DND-41 (cell line): Measurements from ENCODE around the gene SPIN3.

ENCODE experiments used
- ATAC-seq: fragments of 200-7000 bp; cut with Tn5 transposase; 3 replicates; pipeline ENCODE4 v1.9.1; 2021; ENCODE audit warnings: low read depth; ENCODE audit not compliant: insufficient read depth
- DNase-seq: peaks from one replicate; pipeline ENCODE4 v3.0.0-alpha.2; 2020
- H2AFZ ChIP-seq: 2 replicates; pipeline ENCODE4 v1.6.0; 2012; ENCODE audit warnings: low read depth, low read length
- H3K27ac ChIP-seq: 2 replicates; pipeline ENCODE4 v1.5.1; 2012; ENCODE audit warnings: low read length, inconsistent platforms
- H3K27me3 ChIP-seq: fragments of 200-600 bp; sonication (generic); 2 replicates; pipeline ENCODE4 v1.6.0; 2012; ENCODE audit warnings: low read length, mild to moderate bottlenecking, inconsistent platforms; ENCODE audit not compliant: insufficient read depth, poor library complexity
- H3K36me3 ChIP-seq: 2 replicates; pipeline ENCODE4 v1.5.1; 2012; ENCODE audit warnings: low read length, inconsistent platforms; ENCODE audit not compliant: insufficient read depth
- H3K4me1 ChIP-seq: 2 replicates; pipeline ENCODE4 v1.5.1; 2012; ENCODE audit warnings: mild to moderate bottlenecking, low read length; ENCODE audit not compliant: insufficient read depth
- H3K4me2 ChIP-seq: 2 replicates; pipeline ENCODE4 v1.6.0; 2012; ENCODE audit warnings: mild to moderate bottlenecking, moderate library complexity, low read length, inconsistent platforms; ENCODE audit not compliant: insufficient read depth
- H3K4me3 ChIP-seq, 2 experiments: fragments of 200-600 bp in 1 of 2; shearing (Covaris generic) in 1 of 2; 2 replicates each; pipeline ENCODE4 v1.5.1; 2012 to 2016; ENCODE audit warnings: inconsistent platforms in 2 of 2, low read length in 2 of 2, mild to moderate bottlenecking in 2 of 2, low read depth in 1 of 2, moderate library complexity in 1 of 2
- H3K79me2 ChIP-seq: 2 replicates; pipeline ENCODE4 v1.6.0; 2012; ENCODE audit warnings: low read length, inconsistent platforms; ENCODE audit not compliant: insufficient read depth
- H3K9ac ChIP-seq: 2 replicates; pipeline ENCODE4 v1.6.0; 2012; ENCODE audit warnings: low read depth, mild to moderate bottlenecking, inconsistent platforms, low read length, moderate library complexity
- H3K9me3 ChIP-seq: 2 replicates; pipeline ENCODE4 v1.5.1; 2012; ENCODE audit warnings: low read length, moderate library complexity, mild to moderate bottlenecking, inconsistent platforms; ENCODE audit not compliant: insufficient read depth, severe bottlenecking
- H4K20me1 ChIP-seq: 2 replicates; pipeline ENCODE4 v1.6.0; 2012; ENCODE audit warnings: low read length; ENCODE audit not compliant: insufficient read depth
- EZH2 ChIP-seq: IDR thresholded peaks from 3 replicates; pipeline ENCODE4 v1.6.1; 2012; ENCODE audit warnings: borderline replicate concordance, low read depth, mild to moderate bottlenecking, moderate library complexity, low read length, inconsistent platforms; ENCODE audit not compliant: severe bottlenecking
- TF ChIP-seq, protein P1 (sequence below): IDR thresholded peaks from 2 replicates; pipeline ENCODE4 v1.5.1; 2012; ENCODE audit warnings: borderline replicate concordance, low read length, moderate library complexity, mild to moderate bottlenecking; ENCODE audit not compliant: poor library complexity, severe bottlenecking; ENCODE audit errors: extremely low read depth

SPIN3 gene

GRCh38 chrX:56974408-56974807 lies 20.9 kb downstream of the SPIN3 start:
- no peak for DNase-seq
- Histone ChIP-seq H2AFZ (no peak overlapping the region), H3K4me2 (no peak overlapping the region), H3K4me1 (peaks cover 8% of the 10 kb centered on the region; the same call in 1 of the 2 replicates), H3K9ac (no peak overlapping the region), H3K36me3 (no peaks in the 10 kb centered on the region), H3K27me3 (no peaks in the 10 kb centered on the region), H4K20me1 (no peaks in the 10 kb centered on the region), H3K79me2 (no peaks in the 10 kb centered on the region), H3K9me3 (no peaks in the 10 kb centered on the region), H3K27ac (no peak overlapping the region), H3K4me3 (no peak overlapping the region)
- no peak for TF ChIP-seq EZH2
- TF ChIP-seq, protein P1, sequence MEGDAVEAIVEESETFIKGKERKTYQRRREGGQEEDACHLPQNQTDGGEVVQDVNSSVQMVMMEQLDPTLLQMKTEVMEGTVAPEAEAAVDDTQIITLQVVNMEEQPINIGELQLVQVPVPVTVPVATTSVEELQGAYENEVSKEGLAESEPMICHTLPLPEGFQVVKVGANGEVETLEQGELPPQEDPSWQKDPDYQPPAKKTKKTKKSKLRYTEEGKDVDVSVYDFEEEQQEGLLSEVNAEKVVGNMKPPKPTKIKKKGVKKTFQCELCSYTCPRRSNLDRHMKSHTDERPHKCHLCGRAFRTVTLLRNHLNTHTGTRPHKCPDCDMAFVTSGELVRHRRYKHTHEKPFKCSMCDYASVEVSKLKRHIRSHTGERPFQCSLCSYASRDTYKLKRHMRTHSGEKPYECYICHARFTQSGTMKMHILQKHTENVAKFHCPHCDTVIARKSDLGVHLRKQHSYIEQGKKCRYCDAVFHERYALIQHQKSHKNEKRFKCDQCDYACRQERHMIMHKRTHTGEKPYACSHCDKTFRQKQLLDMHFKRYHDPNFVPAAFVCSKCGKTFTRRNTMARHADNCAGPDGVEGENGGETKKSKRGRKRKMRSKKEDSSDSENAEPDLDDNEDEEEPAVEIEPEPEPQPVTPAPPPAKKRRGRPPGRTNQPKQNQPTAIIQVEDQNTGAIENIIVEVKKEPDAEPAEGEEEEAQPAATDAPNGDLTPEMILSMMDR, result no peak
- ATAC-seq, result no peak

GRCh38 chrX:56969559-56969958 lies 25.8 kb downstream of the SPIN3 start:
- Histone ChIP-seq H3K27me3 (no peaks in the 10 kb centered on the region), H3K36me3 (no peaks in the 10 kb centered on the region), H3K9ac (no peak overlapping the region), H3K9me3 (no peaks in the 10 kb centered on the region), H3K79me2 (no peaks in the 10 kb centered on the region), H4K20me1 (no peaks in the 10 kb centered on the region), H3K27ac (no peak overlapping the region), H3K4me3 (no peak overlapping the region), H2AFZ (no peak overlapping the region), H3K4me1 (no peaks in the 10 kb centered on the region), H3K4me2 (no peak overlapping the region)
- DNase-seq (no peak), ATAC-seq (no peak)
- no peak for TF ChIP-seq EZH2
- TF ChIP-seq, protein P1, result no peak

GRCh38 chrX:56968980-56969379 lies 26.4 kb downstream of the SPIN3 start:
- Histone ChIP-seq H3K9me3 (no peaks in the 10 kb centered on the region), H3K4me2 (no peak overlapping the region), H3K27me3 (no peaks in the 10 kb centered on the region), H2AFZ (no peak overlapping the region), H3K4me1 (no peaks in the 10 kb centered on the region), H3K79me2 (no peaks in the 10 kb centered on the region), H3K4me3 (no peak overlapping the region), H3K27ac (no peak overlapping the region), H4K20me1 (no peaks in the 10 kb centered on the region), H3K9ac (no peak overlapping the region), H3K36me3 (no peaks in the 10 kb centered on the region)
- DNase-seq (no peak), ATAC-seq (no peak)
- TF ChIP-seq EZH2, result no peak
- TF ChIP-seq, protein P1, result no peak

DNA sequence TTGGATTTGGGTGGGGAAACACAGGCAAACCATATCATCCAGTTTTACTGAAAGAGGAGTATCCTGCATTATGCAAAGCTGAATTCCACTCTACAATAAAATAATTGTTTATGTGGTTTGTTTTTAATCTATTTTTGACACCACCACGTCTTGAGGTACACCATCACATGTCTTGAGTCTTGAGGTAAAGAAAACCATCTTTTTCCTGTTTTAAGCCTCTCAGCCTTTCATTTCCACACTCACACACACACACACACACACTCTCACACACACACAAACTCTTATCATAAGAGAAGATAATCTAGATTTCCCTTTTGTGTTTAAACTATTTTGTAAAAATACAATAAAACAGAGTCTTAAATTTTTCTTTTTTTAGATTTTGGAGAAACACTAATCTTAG lies 32.0 kb downstream of the SPIN3 start:
- no peaks in the 10 kb centered on the region for H3K79me2 ChIP-seq
- H3K4me2 ChIP-seq, result no peak overlapping the region
- H3K36me3 ChIP-seq, result no peaks in the 10 kb centered on the region
- no peak overlapping the region for H3K4me3 ChIP-seq
- H3K9ac ChIP-seq, result no peak overlapping the region
- ATAC-seq (no peak), DNase-seq (no peak)
- H3K9me3 ChIP-seq, result no peaks in the 10 kb centered on the region
- no peak overlapping the region for H3K27ac ChIP-seq
- no peak overlapping the region for H2AFZ ChIP-seq
- TF ChIP-seq, protein P1, result no peak
- TF ChIP-seq EZH2, result no peak
- H3K4me1 ChIP-seq, result peaks cover 2% of the 10 kb centered on the region; the same call in 1 of the 2 replicates
- H3K27me3 ChIP-seq, result no peaks in the 10 kb centered on the region
- H4K20me1 ChIP-seq, result no peaks in the 10 kb centered on the region
